NCI-H1105 treated with DMSO at 0.1 percent for 48 hours (cell line): ENCODE measurements around the gene EDRF1.
"Not testable (repeated sequence)": the region's sequence is repeated elsewhere in the genome, so short reads cannot be mapped to it uniquely, and the experiment has no call there.

ENCODE experiments used
- DNase-seq: peaks from one replicate; lab custom pipeline; 2025; lab: John Stamatoyannopoulos, UW

The EDRF1 gene, protein sequence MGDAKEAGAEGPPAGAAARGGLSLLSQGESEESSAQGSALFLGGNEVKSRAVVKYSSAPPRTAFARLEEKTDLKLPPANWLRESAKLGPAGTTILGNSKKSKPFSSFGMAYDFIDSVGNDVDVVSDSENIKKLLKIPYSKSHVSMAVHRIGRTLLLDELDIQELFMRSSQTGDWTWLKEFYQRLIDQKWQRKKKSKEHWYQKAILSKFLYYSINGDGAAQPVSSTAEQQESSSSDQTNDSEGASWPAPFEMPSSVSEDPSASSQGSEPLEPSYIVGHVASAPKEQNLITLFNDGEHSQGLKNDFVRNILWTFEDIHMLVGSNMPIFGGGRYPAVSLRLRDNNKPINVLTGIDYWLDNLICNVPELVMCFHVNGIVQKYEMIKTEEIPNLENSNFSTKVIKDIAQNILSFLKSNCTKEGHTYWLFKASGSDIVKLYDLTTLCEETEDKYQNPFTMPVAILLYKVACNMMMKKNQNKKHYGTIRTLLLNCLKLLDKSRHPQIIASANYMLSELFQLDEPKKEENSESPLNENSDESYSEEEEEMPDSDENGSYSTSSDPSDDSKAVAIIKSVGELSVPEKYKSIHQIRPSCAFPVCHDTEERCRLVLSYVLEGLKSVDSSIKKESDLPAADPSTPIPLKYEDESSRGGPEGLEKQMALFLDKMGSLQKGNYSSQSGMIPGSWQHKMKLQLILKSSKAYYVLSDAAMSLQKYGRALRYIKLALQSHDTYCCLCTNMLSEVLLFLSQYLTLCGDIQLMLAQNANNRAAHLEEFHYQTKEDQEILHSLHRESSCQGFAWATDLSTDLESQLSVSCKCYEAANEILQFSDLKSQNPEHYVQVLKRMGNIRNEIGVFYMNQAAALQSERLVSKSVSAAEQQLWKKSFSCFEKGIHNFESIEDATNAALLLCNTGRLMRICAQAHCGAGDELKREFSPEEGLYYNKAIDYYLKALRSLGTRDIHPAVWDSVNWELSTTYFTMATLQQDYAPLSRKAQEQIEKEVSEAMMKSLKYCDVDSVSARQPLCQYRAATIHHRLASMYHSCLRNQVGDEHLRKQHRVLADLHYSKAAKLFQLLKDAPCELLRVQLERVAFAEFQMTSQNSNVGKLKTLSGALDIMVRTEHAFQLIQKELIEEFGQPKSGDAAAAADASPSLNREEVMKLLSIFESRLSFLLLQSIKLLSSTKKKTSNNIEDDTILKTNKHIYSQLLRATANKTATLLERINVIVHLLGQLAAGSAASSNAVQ

DNA sequence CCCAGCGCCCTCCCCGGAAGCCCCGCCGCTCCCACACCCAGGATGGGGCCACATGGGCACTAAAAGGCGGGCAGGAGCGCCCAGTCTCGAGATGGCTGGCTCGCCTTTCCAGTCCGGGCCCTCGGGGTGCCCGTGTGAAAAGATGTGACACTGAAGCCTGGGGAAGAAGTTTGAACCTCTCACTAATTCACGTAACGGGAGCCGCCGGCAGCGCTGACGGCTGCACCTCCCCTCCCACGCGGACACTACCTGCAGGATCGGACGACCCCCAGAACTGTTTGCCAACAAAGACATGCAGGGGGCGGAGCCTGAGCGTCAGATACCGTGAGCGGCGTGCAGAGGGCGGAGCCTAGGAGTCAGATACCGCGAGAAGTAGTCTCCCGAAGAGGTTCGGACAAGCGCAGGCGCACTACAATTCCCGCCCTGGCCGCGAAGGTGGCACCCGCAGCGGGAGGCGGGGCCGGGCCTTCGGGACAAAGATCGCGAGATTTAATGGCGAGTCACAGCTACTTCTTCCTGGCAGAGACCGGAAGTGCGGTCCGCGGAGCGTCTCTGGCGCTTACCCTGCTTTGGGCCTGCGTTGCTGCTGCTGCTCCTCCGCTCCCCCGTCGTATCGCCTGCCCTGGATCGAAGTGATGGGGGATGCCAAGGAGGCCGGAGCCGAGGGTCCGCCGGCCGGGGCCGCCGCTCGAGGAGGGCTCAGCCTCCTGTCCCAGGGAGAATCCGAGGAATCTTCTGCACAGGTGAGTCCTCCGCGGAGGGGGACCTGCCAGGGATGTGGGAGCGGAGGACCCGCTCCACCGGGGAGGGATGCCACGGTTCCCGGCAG lies at the start of gene EDRF1:
EDRF1 (plus strand) TSS at position 537 of the 829 bp plus-strand sequence; CDS start at position 636, 99 bp downstream.
- DNase-seq = peak; percentile 93

GRCh38 chr10:125672884-125673283 lies 46.6 kb upstream of the EDRF1 start:
- DNase-seq = no peak

GRCh38 chr10:125679436-125679835 lies 40.1 kb upstream of the EDRF1 start:
- DNase-seq = no peak

DNA sequence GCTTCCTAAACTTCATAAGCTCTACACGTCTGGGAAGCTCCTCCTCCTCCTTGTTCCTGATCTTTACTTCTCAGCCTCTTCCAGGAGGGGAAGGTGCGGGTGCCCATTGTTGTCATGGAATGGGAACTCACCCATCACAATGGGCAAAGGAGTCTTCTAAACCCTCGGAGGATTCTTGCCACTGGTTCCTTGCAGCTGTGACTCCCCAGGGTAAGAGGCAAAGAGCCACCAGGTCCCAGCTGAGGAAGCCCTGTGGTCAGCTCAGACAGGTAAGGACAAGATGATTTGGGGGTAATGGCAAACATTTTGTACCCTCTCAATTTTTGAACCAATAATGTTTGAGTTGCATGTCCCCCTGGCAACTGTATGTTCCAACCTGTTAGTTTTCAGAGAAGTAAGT lies 36.4 kb upstream of the EDRF1 start, which contains the start of gene TEX36:
TEX36 (minus strand) TSS at position 101 of the 400 bp plus-strand sequence. CDS start 174 bp downstream, outside the sequence.
- no peak for DNase-seq

- DNase-seq = no peak
Measured at GRCh38 chr10:125683821-125684220, 35.7 kb upstream of the EDRF1 start.

DNA sequence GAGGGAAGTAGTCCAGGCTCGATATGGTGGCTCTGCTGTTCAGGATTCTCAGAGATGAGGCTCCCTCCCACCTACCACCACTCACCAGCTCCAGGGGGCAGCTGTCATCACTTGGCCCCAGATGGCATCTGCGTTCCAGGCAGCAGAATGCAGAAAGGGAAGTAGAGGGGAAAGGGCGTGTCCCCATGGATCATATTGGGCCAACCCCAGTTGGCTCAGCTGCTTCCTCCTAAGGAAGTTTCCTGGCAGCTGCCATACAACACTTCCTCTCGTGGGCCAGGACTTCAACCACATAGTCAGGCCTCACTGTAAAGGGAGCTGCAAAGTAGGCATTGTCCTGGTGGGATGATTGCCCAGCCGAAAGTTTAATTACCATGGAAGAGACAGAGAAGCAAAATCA lies 34.9 kb upstream of the EDRF1 start:
- no peak for DNase-seq

DNA sequence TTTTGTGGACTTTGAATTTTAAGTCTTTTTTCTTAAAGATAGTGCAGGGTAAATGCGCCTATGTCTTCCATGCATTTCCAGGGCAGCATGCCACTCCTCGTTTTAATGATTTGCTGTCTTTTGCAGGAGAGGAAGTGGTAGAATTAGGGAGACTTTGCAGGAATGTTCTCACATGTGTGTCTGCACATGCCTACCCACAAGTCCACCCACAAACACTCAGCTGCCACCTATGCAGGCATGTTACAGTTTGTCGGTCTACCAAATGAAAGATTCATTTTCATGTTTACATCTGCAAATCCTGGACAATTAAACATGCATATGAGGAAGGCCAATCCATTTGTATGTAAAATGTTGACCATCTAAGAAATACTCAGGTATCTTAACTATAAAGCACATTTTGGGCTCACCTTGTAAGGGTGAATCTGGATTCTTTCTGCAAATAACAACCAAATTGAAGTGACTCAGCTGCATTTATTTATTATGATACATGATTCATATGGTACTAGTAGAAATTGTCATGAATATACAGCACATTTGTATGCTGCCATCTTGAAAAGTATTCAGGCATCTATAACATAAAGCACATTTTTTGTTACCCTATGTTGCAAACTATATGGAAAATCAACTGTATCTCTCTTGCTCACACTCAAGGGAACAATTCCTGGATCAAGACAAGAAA lies 31.9 kb upstream of the EDRF1 start:
- no peak for DNase-seq

DNA sequence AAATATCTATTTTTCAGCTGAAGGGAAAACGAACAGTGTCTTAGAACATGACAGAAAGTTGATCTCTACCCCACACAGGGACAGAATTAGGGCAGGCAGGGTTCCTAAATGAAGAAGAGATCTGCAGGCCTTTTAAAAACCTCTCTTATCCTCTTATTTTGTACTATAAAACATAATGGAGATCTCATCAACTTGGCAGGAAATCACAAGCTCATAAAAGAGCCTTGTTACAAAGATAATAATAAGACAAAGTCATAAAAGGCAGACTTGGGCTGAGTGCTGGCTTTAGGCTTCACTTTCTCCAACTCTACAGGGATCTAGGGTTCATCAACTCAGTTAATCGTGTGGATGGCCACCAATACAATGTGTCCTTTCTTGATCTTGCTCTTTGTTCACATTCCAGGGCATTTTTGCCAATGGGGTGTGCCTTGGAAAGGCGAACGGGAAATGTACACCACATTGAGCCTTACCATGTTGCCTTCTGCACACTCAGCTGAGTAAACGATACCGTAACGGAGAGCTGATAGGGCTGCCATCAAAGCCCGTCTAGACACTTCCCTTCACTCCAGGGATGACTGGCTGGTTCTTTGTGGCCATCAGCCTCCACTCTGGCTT lies 29.4 kb upstream of the EDRF1 start:
- no peak for DNase-seq

DNA sequence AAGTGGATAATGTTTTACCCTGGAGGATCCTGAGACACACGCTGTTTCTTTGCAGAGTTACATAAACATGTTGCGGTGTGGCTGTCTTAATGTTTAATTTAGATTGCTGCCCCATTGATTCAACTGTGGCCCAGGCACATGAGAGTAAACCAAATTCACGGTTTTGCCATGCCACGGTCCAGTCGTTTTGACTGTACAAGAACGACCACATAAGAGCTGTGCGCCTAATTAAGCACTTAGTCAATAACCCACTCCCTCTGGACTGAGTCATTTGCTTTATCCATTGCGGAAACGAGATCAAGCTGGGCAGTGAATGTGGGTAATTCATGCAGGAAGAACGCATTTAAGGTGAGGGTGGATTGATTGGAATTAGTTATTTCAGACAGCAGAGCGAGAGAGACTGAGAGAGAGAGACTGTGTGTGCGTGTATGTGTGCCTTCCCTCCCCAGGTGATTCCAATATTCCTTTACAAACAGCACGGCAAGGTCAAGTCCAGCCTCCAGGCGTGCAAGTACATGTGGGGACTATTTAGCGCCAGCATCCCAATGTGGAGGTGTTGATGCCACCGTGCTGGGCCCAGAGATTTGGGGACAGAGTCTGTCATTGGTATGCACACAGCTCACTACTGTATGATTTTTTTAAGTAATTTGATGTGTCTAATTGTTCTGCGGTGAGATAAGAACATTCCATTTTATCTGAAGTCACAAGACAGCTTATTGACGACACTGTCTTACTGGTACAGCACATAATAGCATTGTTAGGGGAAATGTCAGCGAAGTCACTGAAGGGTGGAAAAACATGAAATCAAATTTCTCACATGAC lies 28.1 kb upstream of the EDRF1 start:
- no peak for DNase-seq

- no peak for DNase-seq
Measured at GRCh38 chr10:125692196-125692595, 27.3 kb upstream of the EDRF1 start.

DNA sequence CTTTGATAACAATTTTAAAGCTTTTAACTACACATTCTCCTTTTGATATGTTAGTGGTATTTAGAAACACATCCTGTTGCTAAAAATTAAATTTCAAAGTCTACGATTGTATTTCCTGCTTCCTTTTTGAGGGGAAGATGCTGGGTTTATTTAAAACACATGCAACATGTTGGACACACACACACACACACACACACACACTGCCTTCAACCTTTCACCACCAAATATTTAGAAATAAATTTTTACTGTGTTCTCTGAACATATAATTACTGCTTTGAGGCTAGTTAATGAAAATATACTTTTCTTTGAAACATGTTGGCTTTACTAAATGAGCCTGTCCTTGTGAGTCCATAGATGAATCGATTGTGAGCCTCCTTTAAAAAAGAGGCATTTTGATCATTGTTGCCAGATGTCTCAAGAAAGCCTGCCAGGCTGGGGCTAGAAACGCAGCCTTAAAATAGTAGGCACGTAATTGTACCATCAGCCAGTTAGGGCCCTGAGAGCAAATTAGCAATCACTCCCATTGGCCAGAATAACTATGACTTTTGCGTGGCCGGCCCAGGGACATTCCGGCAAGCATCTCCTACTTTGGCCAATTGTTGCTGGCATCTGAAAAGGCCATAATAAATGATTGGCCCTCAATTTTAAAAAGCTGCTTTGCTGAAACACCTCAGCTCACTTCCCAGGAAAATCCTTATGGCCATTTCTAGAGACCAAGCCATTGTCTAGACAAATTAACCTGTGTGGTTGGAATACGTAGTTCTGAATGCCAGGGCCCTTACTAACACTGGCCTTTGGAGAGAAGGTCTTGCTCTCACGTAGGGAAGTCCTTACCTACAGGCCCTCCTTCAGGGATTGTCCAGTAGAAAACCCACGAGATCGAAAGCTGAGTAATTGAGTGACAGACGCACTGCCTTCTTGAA lies 26.6 kb upstream of the EDRF1 start:
- no peak for DNase-seq

DNA sequence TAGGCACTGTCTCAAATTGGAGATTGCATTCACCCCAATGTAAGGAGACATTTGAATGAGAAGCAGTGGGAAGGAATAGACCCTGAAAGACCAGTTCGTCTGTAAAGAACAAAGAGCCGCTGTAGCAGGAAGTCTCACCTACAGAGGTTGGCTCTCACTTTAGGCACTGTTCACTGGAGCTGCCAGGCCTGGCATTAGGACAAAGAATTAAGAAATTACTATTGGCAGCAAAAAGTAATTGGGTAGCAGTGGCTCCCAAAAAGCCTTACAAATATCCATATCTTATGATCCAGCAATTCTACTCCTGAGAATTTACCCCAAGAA lies 26.0 kb upstream of the EDRF1 start:
- DNase-seq = no peak

DNA sequence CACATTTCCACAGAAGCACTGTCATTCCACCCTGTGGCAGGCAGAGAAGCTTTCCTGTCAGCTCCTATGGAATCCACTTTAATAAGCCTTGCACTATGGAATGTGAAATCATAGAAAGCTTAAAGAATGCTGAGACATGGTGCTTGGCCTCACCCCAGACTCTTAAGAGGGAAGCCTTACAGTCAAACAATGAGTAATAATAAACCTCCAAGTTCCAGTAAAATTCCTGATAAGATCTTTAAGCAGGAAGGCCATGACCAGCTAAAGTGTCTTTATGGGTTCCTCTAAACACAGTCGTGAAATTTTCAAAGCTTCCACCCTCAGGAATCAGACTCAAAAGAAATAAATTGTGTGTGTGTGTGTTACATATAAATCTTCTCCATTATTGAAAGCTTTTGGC lies 24.6 kb upstream of the EDRF1 start:
- no peak for DNase-seq

DNA sequence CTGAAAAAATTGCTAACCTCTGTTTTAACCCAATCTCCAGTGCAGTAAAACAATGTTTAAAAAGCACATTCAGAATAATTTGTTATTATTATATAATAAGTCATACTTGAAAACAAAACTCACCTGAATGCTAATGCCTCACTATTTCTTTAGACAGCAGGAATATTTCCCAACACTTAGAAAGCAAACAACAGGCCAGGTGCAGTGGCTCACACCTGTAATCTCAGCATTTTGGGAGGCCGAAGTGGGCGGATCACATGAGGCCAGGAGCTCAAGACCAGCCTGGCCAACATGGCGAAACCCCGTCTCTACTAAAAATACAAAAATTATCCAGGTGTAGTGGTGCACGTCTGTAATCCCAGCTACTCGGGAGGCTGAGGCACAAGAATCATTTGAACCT lies 22.6 kb upstream of the EDRF1 start:
- not testable (repeated sequence) for DNase-seq

DNA sequence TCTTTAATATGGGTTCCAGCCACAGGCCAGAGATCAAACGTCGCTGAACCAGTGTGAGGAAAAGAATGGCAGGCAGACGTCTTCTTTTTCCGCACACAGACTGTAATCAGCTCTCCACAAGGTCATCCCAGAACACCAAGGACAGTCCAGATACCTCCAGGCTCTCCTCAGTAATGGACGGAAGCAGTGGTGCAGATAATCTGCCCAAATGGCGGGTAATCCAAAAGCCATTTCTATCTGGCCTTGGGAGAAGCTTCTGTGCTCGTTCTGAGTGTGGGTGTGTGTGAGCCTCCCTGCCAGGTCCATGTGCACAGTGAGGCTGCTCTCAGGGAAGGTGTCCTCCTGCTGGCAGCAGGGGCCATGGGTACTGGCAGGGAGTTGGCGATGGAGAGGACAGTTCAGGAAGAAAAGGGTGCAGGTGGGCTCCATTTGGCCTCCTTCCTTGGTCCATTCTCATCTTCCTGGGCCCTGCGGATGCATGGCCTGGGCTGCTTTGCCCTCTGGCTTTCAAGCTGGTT lies 21.0 kb upstream of the EDRF1 start:
- DNase-seq = no peak

GRCh38 chr10:125699562-125700143 lies 19.9 kb upstream of the EDRF1 start:
- no peak for DNase-seq

GRCh38 chr10:125700355-125700911 lies 19.1 kb upstream of the EDRF1 start:
- no peak for DNase-seq
